Measurements from ENCODE around the gene TNS1. TPM values are rescaled to one million over a fixed set of nuclear protein-coding genes. Genes with fewer than 3 reads are reported as not detected.

Gene TNS1
- total RNA-seq, 1 experiment from 2014 or later, result 4.5 TPM

GRCh38 chr2:218005486-218005885 is 2.7 kb upstream of the TNS1 start (continued):
- TF ChIP-seq TCF7 (CRISPR knock-in tag; IDR thresholded peaks at IDR 0.05; ENCODE audit: low read depth) (no peak), ATF3 (CRISPR knock-in tag; conservative IDR thresholded peaks at IDR 0.05) (no peak), TEAD1 (CRISPR knock-in tag; IDR thresholded peaks at IDR 0.05) (no peak), ARID4B (CRISPR knock-in tag; IDR thresholded peaks at IDR 0.05; ENCODE audit: borderline replicate concordance) (no peak), MAX (CRISPR knock-in tag; IDR thresholded peaks at IDR 0.05) (no peak), MLX (CRISPR knock-in tag; IDR thresholded peaks at IDR 0.05) (no peak), ERG (CRISPR knock-in tag; IDR thresholded peaks at IDR 0.05) (no peak)

GRCh38 chr2:218005028-218005427 is 2.2 kb upstream of the TNS1 start:
- H3K27ac Mint-ChIP-seq, result no peak overlapping the region
- H3K36me3 Mint-ChIP-seq, result no peaks in the 10 kb centered on the region
- H3K9me3 Mint-ChIP-seq, result no peaks in the 10 kb centered on the region
- CTCF ChIA-PET, result interaction anchor here (0.5 to 8.0 kb wide), 6 partner anchors 11 to 209 kb away, joined by 3 to 78 read pairs (median 4); no protein-coding TSS in a partner anchor
- H3K27me3 Mint-ChIP-seq (ENCODE audit: low read depth), result peaks cover 25% of the 10 kb centered on the region
- no peak for DNase-seq (ENCODE audit: low spot score)
- TF ChIP-seq ZBTB43 (CRISPR knock-in tag; IDR thresholded peaks at IDR 0.05), result no peak
- TF ChIP-seq ELF4 (CRISPR knock-in tag; IDR thresholded peaks at IDR 0.05; ENCODE audit: low read depth), result no peak
- no peak for TF ChIP-seq ZNF396 (CRISPR knock-in tag; IDR thresholded peaks at IDR 0.05; ENCODE audit: borderline replicate concordance)
- H3K4me1 Mint-ChIP-seq, result peaks cover 41% of the 10 kb centered on the region
- H3K4me3 Mint-ChIP-seq, result no peak overlapping the region
- no peak for ATAC-seq
- POLR2A ChIA-PET, result no interaction called here

GRCh38 chr2:218003981-218004419 is 1.2 kb upstream of the TNS1 start:
- Mint-ChIP-seq H3K27ac (no peak overlapping the region), H3K36me3 (no peaks in the 10 kb centered on the region), H3K4me3 (no peak overlapping the region), H3K27me3 (ENCODE audit: low read depth) (peaks cover 14% of the 10 kb centered on the region), H3K9me3 (no peaks in the 10 kb centered on the region), H3K4me1 (peaks cover 37% of the 10 kb centered on the region)
- POLR2A ChIA-PET, result no interaction called here
- ATAC-seq, result no peak
- DNase-seq (ENCODE audit: low spot score), result no peak
- CTCF ChIA-PET, result interaction anchor here (1.2 to 8.0 kb wide), 3 partner anchors 10 to 70 kb away, joined by 3 to 78 read pairs (median 10); no protein-coding TSS in a partner anchor
- no peak for TF ChIP-seq ZBTB43 (CRISPR knock-in tag; IDR thresholded peaks at IDR 0.05)
- TF ChIP-seq MAX (CRISPR knock-in tag; IDR thresholded peaks at IDR 0.05), result no peak
- no peak for TF ChIP-seq NR2C2 (CRISPR knock-in tag; IDR thresholded peaks at IDR 0.05)
- no peak for TF ChIP-seq ZBTB21 (CRISPR knock-in tag; IDR thresholded peaks at IDR 0.05; ENCODE audit: borderline replicate concordance)
- no peak for TF ChIP-seq TCF7 (CRISPR knock-in tag; IDR thresholded peaks at IDR 0.05; ENCODE audit: low read depth)
- TF ChIP-seq SOX15 (CRISPR knock-in tag; IDR thresholded peaks at IDR 0.05), result no peak
- TF ChIP-seq ZNF263 (CRISPR knock-in tag; IDR thresholded peaks at IDR 0.05; ENCODE audit: low read depth), result no peak
- TF ChIP-seq ZNF532 (CRISPR knock-in tag; IDR thresholded peaks at IDR 0.05; ENCODE audit: borderline replicate concordance), result no peak
- TF ChIP-seq MXD4 (CRISPR knock-in tag; IDR thresholded peaks at IDR 0.05; ENCODE audit: borderline replicate concordance), result no peak
- TF ChIP-seq USF1 (CRISPR knock-in tag; IDR thresholded peaks at IDR 0.05), result no peak

Data from WTC11 (cell line).